Astrocyte of the cerebellum (primary cell): ENCODE results near the gene CFAP65.

Experiments
- DNase-seq: peaks from one replicate; pipeline ENCODE4 v3.0.0-alpha.2; 2011; ENCODE audit warnings: low read depth
- H3K4me3 ChIP-seq: 2 replicates; pipeline ENCODE4 v1.5.1; 2011; ENCODE audit warnings: mild to moderate bottlenecking, low read depth, low read length, moderate library complexity
- in situ Hi-C: cut with HindIII; loops from 2 replicates; pipeline ENCODE4 v1.10.0; 2017; ENCODE audit warnings: low sequenced_read_pairs
- TF ChIP-seq, protein P1 (sequence below): IDR thresholded peaks from 2 replicates; pipeline ENCODE4 v1.5.1; 2012; ENCODE audit warnings: low read length, low read depth, moderate library complexity, mild to moderate bottlenecking; ENCODE audit errors: missing control alignments

Gene CFAP65

DNA sequence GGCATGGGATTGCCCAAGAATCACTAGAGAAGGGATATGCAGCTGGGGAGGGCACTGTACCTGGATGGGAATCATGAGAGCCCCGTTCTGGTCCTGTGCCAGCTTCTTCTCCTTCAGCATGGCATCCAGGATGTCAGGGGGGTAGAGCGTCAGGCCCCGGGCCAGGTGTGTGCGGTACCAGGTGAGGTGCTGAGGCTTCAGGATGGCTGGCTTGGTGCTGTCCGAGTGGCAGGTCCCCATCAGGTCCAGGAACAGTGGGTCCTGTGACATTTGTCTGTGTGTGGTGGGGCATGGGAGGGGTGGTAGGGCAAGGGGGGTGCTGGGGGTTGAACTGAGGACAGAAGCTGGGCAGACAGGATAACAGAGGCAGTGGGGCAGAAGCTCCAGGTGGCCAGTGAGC lies 13.2 kb downstream of the CFAP65 start:
- in situ Hi-C loops, result no loop called here
- DNase-seq, result no peak
- H3K4me3 ChIP-seq, result no peak overlapping the region
- TF ChIP-seq, protein P1, sequence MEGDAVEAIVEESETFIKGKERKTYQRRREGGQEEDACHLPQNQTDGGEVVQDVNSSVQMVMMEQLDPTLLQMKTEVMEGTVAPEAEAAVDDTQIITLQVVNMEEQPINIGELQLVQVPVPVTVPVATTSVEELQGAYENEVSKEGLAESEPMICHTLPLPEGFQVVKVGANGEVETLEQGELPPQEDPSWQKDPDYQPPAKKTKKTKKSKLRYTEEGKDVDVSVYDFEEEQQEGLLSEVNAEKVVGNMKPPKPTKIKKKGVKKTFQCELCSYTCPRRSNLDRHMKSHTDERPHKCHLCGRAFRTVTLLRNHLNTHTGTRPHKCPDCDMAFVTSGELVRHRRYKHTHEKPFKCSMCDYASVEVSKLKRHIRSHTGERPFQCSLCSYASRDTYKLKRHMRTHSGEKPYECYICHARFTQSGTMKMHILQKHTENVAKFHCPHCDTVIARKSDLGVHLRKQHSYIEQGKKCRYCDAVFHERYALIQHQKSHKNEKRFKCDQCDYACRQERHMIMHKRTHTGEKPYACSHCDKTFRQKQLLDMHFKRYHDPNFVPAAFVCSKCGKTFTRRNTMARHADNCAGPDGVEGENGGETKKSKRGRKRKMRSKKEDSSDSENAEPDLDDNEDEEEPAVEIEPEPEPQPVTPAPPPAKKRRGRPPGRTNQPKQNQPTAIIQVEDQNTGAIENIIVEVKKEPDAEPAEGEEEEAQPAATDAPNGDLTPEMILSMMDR, result no peak

DNA sequence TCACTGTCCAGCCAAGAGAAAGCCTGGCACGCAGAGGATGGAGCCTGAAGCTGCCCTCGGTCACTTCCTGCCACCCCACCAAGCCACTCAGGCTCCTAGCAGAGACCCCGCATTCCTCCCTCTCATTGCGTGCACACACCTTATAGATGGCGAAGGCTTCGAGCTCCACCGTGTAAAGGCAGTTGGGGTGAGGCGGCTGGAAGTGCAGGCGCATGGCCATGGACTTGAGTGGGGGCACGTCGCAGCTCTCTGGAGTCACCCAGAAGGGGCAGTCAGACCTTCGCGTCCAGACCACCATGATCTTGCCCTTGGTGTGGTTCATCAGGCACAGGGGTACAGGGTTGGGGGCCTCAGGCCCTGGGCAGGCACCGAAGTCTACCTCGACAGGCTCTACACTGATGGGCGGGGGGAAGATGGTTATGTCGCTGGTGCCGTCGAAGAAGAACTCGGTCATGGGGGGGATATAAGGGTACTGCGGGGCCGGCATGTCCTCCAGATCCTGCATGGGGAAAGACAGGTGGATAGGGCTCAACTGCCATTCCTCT lies 13.7 kb downstream of the CFAP65 start:
- TF ChIP-seq, protein P1, result no peak

DNA sequence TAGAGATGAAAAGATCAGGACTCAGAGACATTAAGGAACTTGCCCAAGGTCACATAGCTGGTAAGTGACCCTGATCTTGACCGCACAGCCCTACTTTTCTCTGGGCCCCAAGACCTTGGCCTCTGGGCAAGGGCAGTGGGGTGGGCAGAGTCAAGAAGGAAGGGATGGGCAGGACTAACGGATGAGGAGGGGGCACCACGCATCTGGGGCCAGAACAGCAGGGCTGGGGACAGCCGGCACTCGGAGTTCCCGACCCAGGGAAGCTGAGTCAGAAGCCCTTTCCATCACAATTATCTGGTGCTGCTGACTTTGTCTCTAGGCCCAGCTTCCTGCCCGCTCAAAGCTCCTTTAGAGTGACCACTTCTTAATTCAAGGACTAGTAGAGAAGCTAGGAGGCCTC lies 14.4 kb downstream of the CFAP65 start:
- no peak for DNase-seq
- TF ChIP-seq, protein P1, result no peak
- in situ Hi-C loops, result no loop called here
- H3K4me3 ChIP-seq, result no peak overlapping the region

More for the DNA sequence above, 13.7 kb downstream of the CFAP65 start:
- in situ Hi-C loops, result no loop called here
- DNase-seq, result no peak
- H3K4me3 ChIP-seq, result no peak overlapping the region

DNA sequence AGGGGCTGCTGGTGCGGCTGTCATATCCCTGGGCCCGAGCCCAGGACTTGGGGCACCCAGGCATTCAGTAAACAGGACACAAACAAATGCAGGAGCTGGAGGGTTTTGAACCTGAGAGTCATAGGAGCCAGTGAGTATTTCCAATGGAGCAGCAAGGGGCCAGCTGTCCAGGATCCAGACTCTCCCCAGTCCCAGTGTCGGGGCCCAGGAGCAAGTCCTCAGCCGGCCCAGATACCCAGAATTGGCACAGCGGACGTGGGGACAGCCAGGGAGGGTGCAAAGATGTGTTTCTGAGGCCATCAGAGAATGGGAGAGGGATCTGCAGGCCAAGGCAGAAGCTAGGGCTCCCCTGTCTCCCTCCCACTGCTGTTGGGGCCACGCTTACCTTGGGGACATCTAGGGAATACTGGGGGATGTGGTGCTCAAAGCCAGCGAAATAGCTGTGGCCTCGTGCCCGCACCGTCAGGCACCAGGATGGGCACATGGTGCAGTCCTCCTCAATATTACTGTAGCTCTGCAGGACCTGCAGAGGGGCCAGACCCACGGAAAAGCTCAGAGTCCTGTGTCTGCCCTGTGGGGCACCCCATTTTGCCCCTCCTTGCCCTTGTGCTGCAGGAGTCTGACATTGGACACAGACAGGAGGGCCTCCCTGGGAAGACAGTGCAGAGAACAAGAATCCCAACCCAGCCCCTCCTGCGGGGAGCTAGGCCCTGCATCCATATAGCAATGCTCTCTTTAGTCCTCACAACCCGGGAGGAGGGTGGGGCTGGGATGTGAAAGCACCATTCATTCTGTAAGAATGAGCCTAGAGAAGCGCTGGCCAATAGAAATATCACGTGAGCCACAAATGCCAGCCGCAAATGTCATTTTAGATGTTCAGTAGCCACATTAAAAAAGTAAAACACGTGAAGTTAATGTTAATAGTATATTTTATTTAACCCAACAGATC lies 15.4 kb downstream of the CFAP65 start:
- TF ChIP-seq, protein P1, result no peak
- in situ Hi-C loops, result no loop called here
- DNase-seq, result no peak
- H3K4me3 ChIP-seq, result no peak overlapping the region

DNA sequence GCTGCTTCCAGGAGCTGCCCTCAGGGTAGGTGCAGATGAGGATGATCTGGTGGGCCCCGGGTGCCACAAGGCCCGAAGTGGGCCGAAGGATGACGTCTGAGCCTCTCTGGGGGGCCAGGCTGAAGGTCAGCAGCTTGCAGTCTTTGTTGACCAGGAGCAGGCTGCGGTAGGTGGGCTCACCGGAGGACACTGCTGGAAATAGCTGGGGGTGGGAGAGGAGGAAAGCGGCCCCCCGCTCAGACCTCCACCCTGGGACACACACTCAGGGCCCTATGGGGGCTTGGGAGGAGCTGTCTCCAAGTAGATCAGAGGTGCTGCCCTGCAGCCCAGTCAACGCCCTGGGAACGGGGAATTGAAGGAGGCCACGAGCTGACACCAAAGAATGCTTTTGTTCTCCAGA lies 17.3 kb downstream of the CFAP65 start:
- no peak overlapping the region for H3K4me3 ChIP-seq
- TF ChIP-seq, protein P1, result no peak
- in situ Hi-C loops, result no loop called here
- DNase-seq, result no peak

DNA sequence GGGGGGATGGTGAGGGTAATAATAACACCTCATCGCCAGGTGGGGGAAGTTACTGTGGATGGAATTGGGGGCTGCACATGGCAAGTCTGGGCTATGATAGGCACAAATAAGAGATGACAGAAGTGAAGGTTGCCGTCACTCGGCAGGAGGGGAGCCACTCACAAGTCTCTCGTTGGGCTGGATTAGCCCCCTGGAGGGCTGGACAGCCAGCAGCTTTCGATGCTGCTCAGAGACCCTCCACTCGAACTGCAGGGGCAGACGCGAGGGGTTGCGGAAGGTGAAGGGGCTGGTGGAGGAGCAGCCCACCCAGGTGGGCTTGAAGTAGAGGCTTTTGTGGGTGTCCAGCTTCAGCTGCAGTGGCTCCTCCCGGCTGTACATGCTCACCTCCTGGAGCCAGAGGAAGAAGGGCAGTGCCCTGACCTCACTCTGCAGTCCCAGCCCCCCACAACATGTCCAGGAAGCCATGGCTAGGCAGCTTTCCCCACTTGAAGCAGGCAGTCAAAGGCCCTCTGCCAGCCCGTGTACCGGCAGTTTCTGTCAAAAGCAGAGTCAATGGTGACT lies 18.2 kb downstream of the CFAP65 start:
- DNase-seq, result no peak
- TF ChIP-seq, protein P1, result no peak
- in situ Hi-C loops, result no loop called here
- H3K4me3 ChIP-seq, result no peak overlapping the region
